Measurements from ENCODE around the gene PCDHB14.
"Not testable (repeated sequence)": the region's sequence is repeated elsewhere in the genome, so short reads cannot be mapped to it uniquely, and the experiment has no call there.

PCDHB14 gene

GRCh38 chr5:141246971-141247370 lies 23.8 kb downstream of the PCDHB14 start:
- H3K4me1 ChIP-seq (ENCODE audit: control insufficient read depth, insufficient read depth, low read length); H3K4me3 ChIP-seq (ENCODE audit: low read length): not testable (repeated sequence)
- peaks cover 11% of the 10 kb centered on the region for H3K9me3 ChIP-seq (replicated peaks; ENCODE audit: low read length)

DNA sequence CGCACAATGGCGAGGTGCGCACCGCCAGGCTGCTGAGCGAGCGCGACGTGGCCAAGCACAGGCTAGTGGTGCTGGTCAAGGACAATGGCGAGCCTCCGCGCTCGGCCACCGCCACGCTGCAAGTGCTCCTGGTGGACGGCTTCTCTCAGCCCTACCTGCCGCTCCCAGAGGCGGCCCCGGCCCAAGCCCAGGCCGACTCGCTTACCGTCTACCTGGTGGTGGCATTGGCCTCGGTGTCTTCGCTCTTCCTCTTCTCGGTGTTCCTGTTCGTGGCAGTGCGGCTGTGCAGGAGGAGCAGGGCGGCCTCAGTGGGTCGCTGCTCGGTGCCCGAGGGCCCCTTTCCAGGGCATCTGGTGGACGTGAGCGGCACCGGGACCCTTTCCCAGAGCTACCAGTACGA lies 24.3 kb downstream of the PCDHB14 start:
- not testable (repeated sequence) for H3K4me2 ChIP-seq (ENCODE audit: low read length); H3K27me3 ChIP-seq (ENCODE audit: control insufficient read depth, insufficient read depth, low read length); H3K9ac ChIP-seq (ENCODE audit: low read depth, low read length); H3K4me3 ChIP-seq (ENCODE audit: low read length); H3K36me3 ChIP-seq (ENCODE audit: insufficient read depth, low read length); H3K4me1 ChIP-seq (ENCODE audit: control insufficient read depth, insufficient read depth, low read length)
- peaks cover 11% of the 10 kb centered on the region for H3K9me3 ChIP-seq (replicated peaks; ENCODE audit: low read length)

More at GRCh38 chr5:141246971-141247370, 23.8 kb downstream of the PCDHB14 start:
- H3K27me3 ChIP-seq (ENCODE audit: control insufficient read depth, insufficient read depth, low read length); H3K9ac ChIP-seq (ENCODE audit: low read depth, low read length); H3K36me3 ChIP-seq (ENCODE audit: insufficient read depth, low read length); H3K4me2 ChIP-seq (ENCODE audit: low read length): not testable (repeated sequence)

- H3K36me3 ChIP-seq (ENCODE audit: insufficient read depth, low read length) = no peaks in the 10 kb centered on the region
- H3K9ac ChIP-seq (ENCODE audit: low read depth, low read length) = no peak overlapping the region
- H3K9me3 ChIP-seq (replicated peaks; ENCODE audit: low read length) = peaks cover 13% of the 10 kb centered on the region
- H3K4me2 ChIP-seq (ENCODE audit: low read length) = no peak overlapping the region
- H3K4me1 ChIP-seq (ENCODE audit: control insufficient read depth, insufficient read depth, low read length) = no peaks in the 10 kb centered on the region
- H3K27me3 ChIP-seq (ENCODE audit: control insufficient read depth, insufficient read depth, low read length) = no peaks in the 10 kb centered on the region
- H3K4me3 ChIP-seq (ENCODE audit: low read length) = no peak overlapping the region
These were observed 27.4 kb downstream of the PCDHB14 start for GRCh38 chr5:141250576-141250975.

DNA sequence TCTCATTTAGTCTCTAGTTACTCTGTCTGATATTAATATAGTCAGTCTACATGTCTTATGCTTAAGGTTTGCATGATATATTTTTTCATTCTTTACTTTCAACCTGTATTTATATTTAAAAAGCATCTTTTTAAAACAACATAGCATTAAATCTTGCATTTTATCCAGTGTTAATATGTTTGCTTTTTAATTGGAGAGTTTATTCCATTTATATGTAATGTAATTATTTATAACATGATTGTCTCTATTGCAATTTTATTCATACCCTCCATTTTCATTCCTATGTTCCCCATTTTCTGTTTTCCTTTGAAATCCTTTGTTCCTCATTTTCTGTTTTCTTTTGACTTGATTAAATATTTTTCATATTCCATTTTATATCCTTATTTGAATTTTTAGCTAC lies 35.3 kb downstream of the PCDHB14 start:
- Histone ChIP-seq H3K9ac (ENCODE audit: low read depth, low read length) (no peak overlapping the region), H3K4me3 (ENCODE audit: low read length) (no peak overlapping the region), H3K27me3 (ENCODE audit: control insufficient read depth, insufficient read depth, low read length) (no peaks in the 10 kb centered on the region), H3K4me2 (ENCODE audit: low read length) (no peak overlapping the region), H3K36me3 (ENCODE audit: insufficient read depth, low read length) (no peaks in the 10 kb centered on the region), H3K4me1 (ENCODE audit: control insufficient read depth, insufficient read depth, low read length) (no peaks in the 10 kb centered on the region), H3K9me3 (replicated peaks; ENCODE audit: low read length) (peaks cover 46% of the 10 kb centered on the region)

- H3K36me3 ChIP-seq (ENCODE audit: insufficient read depth, low read length) = no peaks in the 10 kb centered on the region
- H3K4me2 ChIP-seq (ENCODE audit: low read length) = no peak overlapping the region
- H3K9me3 ChIP-seq (replicated peaks; ENCODE audit: low read length) = peaks cover 46% of the 10 kb centered on the region
- H3K27me3 ChIP-seq (ENCODE audit: control insufficient read depth, insufficient read depth, low read length) = no peaks in the 10 kb centered on the region
- H3K9ac ChIP-seq (ENCODE audit: low read depth, low read length) = no peak overlapping the region
- no peaks in the 10 kb centered on the region for H3K4me1 ChIP-seq (ENCODE audit: control insufficient read depth, insufficient read depth, low read length)
- H3K4me3 ChIP-seq (ENCODE audit: low read length) = no peak overlapping the region
These were observed 35.8 kb downstream of the PCDHB14 start for GRCh38 chr5:141258948-141259347.

GRCh38 chr5:141260458-141261237 lies 37.5 kb downstream of the PCDHB14 start:
- no peaks in the 10 kb centered on the region for H3K4me1 ChIP-seq (ENCODE audit: control insufficient read depth, insufficient read depth, low read length)
- no peak overlapping the region for H3K9ac ChIP-seq (ENCODE audit: low read depth, low read length)
- no peak overlapping the region for H3K4me2 ChIP-seq (ENCODE audit: low read length)
- no peaks in the 10 kb centered on the region for H3K36me3 ChIP-seq (ENCODE audit: insufficient read depth, low read length)
- H3K27me3 ChIP-seq (ENCODE audit: control insufficient read depth, insufficient read depth, low read length) = no peaks in the 10 kb centered on the region
- no peak overlapping the region for H3K4me3 ChIP-seq (ENCODE audit: low read length)
- peaks cover 50% of the 10 kb centered on the region for H3K9me3 ChIP-seq (replicated peaks; ENCODE audit: low read length)

GRCh38 chr5:141261238-141261546 lies 38.0 kb downstream of the PCDHB14 start:
- Histone ChIP-seq H3K9ac (ENCODE audit: low read depth, low read length) (no peak overlapping the region), H3K36me3 (ENCODE audit: insufficient read depth, low read length) (no peaks in the 10 kb centered on the region), H3K27me3 (ENCODE audit: control insufficient read depth, insufficient read depth, low read length) (no peaks in the 10 kb centered on the region), H3K4me3 (ENCODE audit: low read length) (no peak overlapping the region), H3K4me2 (ENCODE audit: low read length) (no peak overlapping the region), H3K9me3 (replicated peaks; ENCODE audit: low read length) (peaks cover 51% of the 10 kb centered on the region), H3K4me1 (ENCODE audit: control insufficient read depth, insufficient read depth, low read length) (no peaks in the 10 kb centered on the region)

- H3K4me3 ChIP-seq (ENCODE audit: low read length) = no peak overlapping the region
- H3K4me2 ChIP-seq (ENCODE audit: low read length) = no peak overlapping the region
- no peaks in the 10 kb centered on the region for H3K4me1 ChIP-seq (ENCODE audit: control insufficient read depth, insufficient read depth, low read length)
- no peak overlapping the region for H3K9ac ChIP-seq (ENCODE audit: low read depth, low read length)
- no peaks in the 10 kb centered on the region for H3K36me3 ChIP-seq (ENCODE audit: insufficient read depth, low read length)
- peaks cover 28% of the 10 kb centered on the region for H3K9me3 ChIP-seq (replicated peaks; ENCODE audit: low read length)
- no peaks in the 10 kb centered on the region for H3K27me3 ChIP-seq (ENCODE audit: control insufficient read depth, insufficient read depth, low read length)
These were observed 46.1 kb downstream of the PCDHB14 start for GRCh38 chr5:141269195-141269594.

DNA sequence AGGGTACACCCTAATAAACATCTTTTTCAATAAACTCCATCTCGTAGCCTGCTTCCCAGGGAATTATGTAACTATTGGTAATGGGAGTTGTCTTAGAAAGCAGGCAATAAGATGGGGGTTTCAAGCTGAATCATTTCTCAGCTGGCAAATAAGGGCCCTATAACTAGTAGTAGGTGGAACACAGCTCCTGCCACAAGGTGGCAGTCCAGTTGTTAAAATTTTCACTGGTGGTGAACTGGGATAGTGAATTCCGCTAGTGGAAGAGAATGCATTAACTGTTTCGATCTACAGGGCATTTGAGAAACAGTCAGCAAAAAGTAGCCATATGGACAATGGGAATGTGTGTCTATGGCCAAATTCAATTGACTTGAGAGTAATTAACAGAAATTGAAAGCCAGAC lies 49.8 kb downstream of the PCDHB14 start:
- Histone ChIP-seq H3K27me3 (ENCODE audit: control insufficient read depth, insufficient read depth, low read length) (no peaks in the 10 kb centered on the region), H3K4me3 (ENCODE audit: low read length) (no peak overlapping the region), H3K36me3 (ENCODE audit: insufficient read depth, low read length) (no peaks in the 10 kb centered on the region), H3K4me2 (ENCODE audit: low read length) (no peak overlapping the region), H3K9me3 (replicated peaks; ENCODE audit: low read length) (peaks cover 16% of the 10 kb centered on the region), H3K4me1 (ENCODE audit: control insufficient read depth, insufficient read depth, low read length) (no peaks in the 10 kb centered on the region), H3K9ac (ENCODE audit: low read depth, low read length) (no peak overlapping the region)
